GM19438 (cell line): ENCODE measurements around the gene MPST.

Experiments used
- ATAC-seq: cut with Tn5 transposase; IDR thresholded peaks from one replicate; pipeline ENCODE4 v1.9.1; 2021; ENCODE audit warnings: low read depth; ENCODE audit not compliant: unreplicated experiment

Gene MPST

GRCh38 chr22:37043828-37044538 lies 24.4 kb downstream of the MPST start:
- no peak for ATAC-seq

- ATAC-seq: no peak
Measured at GRCh38 chr22:37044634-37045625, 25.4 kb downstream of the MPST start.

DNA sequence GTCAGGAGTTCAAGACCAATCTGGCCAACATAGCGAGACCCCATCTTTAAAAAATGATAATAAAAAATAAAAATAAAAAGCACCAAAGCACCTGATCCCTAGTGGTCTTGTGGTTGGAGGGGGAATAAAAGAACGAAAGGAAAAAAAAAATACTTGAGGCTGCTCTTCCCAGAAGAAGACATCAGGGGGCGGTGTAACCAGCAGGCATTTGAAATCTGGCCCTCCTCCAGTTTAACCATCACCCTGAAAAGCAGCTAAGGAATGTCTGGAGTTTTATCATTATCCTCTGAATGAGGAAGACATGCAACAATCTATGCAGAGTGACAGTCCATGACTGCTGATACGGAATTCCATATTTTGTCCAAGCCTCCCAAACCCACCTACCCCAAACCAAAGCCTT lies 26.4 kb downstream of the MPST start:
- ATAC-seq: no peak

- no peak for ATAC-seq
Measured at GRCh38 chr22:37046589-37046988, 27.0 kb downstream of the MPST start.

- no peak for ATAC-seq
Measured at GRCh38 chr22:37047006-37047405, 27.5 kb downstream of the MPST start.

GRCh38 chr22:37048133-37048532 lies 28.6 kb downstream of the MPST start:
- ATAC-seq: no peak

- no peak for ATAC-seq
Measured at GRCh38 chr22:37049224-37049623, 29.7 kb downstream of the MPST start.

DNA sequence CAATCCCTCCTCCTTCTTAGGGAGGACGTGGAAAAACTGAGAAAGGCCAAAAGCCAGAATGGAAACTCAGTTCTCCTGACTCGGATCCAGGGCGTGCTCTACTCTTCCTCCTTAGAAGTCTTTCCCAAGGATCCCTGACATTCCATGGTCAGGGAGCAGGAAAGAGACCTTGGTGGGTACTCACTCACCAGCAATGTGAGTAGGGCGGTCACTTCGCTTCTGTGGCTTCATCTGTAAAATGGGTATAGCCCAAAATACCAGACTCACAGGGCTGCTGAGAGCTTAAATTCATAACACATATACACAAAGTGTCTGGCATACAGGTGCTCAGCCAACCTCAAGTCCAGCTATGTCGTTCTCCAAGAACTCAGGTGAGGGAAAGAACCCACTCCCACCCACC lies 31.4 kb downstream of the MPST start:
- ATAC-seq: no peak

DNA sequence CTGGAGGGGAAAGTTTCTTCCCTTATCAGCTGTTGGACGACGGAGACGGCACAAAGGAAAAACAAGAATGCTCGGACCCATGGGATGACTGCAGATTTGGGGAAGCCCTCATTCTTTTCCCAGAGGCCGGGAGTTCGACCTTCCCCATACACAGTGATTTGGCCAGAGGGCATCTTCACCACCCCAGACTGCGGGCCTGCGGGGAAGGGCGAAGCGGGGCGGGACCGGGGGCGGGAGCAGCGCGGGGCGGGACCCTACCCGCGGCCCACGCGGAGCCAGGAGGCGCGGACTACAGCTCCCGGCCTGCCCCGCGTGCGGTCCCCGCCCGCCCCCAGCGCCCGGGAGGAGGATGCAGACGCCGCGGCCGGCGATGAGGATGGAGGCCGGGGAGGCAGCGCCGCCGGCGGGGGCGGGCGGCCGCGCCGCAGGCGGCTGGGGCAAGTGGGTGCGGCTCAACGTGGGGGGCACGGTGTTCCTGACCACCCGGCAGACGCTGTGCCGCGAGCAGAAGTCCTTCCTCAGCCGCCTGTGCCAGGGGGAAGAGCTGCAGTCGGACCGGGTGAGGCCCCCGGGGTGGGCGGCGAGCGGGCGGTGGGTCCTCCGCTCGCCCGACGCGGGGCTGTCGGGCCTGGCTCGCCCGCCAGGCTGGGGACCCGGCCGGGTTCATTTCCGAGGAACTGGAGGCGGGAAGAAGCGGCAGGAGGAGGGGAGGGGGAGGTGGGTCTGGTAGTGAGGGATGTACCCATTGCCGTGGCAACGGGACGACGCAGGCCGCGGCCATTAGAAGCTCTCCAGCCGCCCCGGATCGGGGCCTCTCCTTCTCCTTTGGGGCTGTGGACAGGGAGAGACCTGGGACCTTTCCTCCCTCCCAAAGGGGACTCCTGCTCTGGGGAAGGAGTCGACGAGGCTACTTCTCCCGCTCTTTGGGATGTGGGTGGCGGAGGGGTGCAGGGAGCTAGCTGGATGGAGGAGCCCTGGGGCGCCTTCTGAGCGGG lies 32.1 kb downstream of the MPST start, which contains the start of gene KCTD17:
KCTD17 (plus strand) TSS at position 352 of the 995 bp plus-strand sequence; CDS start at position 371, 19 bp downstream.
- peak; percentile 78 for ATAC-seq

DNA sequence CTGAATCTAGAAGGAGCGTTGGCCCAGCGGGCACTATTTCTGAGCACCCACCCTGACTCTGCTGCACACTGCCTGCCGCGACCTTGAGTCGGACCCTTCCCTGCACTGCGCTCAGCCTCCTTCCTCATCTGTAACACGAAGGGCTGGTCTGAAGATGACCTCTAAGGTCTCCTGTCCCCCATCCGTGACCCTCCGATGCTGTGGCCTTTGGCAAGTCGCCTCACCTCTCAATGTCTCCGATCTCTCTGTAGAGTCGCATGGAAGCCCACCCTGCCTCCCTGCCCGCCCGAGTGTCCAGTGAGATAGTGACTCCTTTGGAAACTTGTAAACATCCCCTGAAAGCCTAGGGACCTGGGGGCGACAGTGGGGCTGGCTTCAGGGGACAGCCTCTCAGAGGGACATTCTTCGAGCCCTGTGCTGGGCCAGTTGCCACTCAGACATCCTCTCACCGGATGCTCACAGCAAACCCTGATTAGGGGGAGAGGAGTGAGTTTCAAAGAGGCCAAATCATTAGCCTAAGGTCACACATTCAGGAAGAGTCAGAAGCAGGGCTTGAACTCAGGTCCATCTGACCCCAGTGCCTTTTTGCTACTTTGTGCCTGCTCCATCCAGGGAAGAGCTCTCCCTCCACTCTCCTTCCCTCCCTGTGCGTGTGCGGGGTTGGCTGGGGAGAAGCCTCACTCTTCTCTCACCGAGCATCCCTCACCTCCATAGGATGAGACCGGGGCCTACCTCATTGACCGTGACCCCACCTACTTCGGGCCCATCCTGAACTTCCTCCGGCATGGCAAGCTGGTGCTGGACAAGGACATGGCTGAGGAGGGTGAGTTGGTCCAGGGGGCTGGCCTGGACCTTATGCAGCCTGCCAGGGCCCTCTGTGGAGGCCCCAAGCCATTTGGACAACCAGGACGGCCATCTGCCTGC lies 33.1 kb downstream of the MPST start:
- ATAC-seq: no peak

DNA sequence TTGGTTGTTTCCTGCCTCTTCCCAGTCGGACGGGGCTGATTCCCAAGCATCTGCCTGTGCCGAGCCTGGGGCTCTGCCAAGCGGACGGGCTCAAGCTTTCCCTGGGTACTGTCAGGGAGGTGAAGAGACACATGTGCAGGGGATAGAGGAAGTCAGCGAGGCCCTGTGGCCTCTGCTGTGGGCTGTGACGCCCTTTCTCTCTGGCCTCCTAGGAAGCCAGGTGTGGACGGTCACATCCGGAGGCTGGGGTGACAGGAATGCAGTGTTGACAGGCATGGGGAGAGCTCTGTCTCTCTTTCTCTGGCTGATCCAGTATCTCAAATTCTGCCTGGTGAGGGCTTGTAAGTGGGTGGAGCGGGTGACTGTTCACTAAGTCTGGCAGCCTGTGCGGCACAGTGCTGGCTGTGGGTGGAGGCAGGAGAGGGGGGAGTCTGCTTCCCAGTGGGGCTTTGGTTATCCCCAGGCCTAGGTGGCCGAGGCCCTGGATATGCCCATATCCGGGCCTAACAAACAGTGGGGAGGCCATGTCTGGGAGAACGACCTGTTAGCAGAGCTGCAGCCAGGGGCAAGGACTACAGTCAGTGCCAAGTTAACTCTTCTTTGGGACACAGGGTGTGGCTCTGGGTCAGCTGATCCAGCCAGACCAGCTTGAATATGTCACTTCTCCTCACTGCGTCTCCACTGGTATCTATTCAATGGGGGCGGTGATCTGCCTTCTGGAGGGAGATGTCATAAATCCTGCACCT lies 33.9 kb downstream of the MPST start:
- no peak for ATAC-seq

- ATAC-seq: no peak
Measured at GRCh38 chr22:37054056-37054395, 34.5 kb downstream of the MPST start.

DNA sequence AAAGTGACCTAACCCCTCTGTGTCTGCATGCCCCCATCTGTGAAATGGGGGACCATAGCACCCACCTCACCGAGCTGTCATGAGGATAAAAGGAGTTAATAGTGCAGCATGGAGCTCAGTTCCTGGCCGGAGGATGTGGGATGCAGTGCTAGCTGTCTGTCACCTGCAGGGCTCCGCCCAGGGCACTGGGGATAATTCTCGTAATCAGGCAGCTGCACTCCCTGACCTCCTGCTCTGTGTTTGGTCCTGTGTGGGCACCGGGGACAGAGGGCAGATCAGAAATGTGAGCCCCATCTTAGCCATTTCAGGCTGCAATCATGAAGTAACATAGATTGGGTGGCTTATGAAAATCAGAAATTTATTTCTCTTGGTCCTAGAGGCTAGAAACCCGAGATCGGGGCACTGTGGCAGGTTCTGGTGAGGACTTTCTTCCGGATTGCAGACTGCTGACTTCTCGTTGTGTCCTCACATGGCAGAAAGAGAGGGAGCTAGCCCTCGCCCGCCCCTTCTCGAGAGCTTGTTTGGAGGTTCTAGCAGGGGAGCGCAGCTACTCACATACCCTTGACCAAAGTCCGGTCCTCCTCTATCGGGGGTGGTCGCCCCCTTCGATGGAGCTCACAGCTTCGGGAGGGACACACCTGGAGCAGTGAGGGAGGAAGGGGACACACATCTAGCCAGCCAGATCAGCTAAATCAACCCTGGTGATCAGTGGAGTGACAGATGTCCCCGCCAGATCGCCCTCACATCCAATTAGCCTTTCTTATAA lies 35.2 kb downstream of the MPST start:
- no peak for ATAC-seq

- ATAC-seq: no peak
Measured at GRCh38 chr22:37056246-37056645, 36.7 kb downstream of the MPST start.

GRCh38 chr22:37057226-37057625 lies 37.7 kb downstream of the MPST start:
- ATAC-seq: no peak

DNA sequence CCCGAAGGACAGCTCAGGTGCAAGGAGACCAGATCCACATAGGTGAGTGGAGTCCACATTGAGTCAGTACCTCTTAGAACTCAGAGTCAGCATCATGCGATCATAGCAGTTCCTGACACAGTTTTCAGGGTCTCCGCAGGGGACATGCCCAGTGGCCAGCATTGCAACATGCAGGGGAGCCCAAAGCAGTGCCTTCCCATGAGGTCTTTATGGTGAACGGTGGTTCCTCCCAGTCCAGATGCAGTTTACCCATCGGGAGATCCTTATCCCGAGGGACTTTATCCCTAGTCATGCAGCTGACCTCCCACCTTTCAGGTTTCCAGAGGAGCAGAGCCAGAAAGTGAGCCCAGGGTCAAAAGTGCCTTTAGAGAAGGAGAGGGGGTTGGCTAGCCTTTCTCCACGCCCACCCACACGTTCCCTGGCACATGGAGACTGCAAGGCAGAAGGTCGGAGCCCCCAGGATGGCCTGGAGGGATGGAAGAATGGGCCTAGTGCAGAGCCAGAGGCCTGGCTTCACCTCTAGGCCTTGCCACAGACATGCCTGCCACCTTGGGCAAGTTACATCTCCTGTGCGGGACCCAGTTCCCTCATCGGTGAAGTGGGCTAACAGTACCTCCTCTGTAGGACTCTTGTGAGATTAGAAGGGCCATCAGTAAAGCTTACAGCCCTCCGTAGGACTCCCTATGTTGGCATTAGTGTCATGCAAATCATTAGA lies 38.4 kb downstream of the MPST start:
- no peak for ATAC-seq

DNA sequence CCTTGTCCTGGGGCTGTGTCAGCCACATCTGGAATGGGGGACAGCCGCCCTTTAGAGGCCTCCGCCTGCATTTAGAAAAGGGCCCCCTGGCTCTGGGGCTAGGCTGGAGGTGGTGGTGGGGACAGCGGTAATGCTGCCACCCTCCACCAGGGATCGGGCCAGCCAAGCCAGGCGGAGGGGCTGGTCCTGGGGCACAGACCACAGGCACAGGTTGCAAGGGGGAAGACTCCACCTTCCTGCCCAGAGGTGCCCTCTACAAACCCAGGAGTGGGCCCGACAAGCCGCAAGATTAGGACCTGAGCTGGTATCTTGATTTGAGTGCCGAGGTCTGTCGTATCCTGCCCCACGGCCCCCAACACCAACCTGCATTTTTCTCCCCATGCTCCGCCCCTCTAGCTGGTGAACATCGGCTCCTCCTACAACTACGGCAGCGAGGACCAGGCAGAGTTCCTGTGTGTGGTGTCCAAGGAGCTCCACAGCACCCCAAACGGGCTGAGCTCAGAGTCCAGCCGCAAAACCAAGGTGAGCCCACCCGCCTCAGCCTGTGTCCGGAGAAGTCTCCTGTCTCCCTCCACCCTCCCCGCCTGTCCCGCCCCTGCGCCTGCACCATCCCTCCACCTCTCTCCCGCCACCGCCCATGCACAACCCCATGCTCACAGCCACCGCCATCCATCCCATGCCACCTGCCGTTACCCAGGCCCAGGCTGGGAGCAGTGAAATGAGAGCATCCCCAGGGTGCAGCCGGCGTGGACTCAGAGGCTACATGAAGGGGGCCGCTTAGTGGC lies 39.6 kb downstream of the MPST start:
- no peak for ATAC-seq
